SH-SY5Y (cell line): ENCODE data around the gene RHBDD2.

ENCODE experiments used
- GATA2 ChIP-seq: IDR thresholded peaks from 2 replicates; pipeline ENCODE4 v1.6.1; 2011; ENCODE audit warnings: mild to moderate bottlenecking, low read depth, low read length
- GATA3 ChIP-seq: IDR thresholded peaks from 2 replicates; pipeline ENCODE4 v1.6.1; 2011; ENCODE audit warnings: low read depth, mild to moderate bottlenecking, low read length, moderate library complexity

DNA sequence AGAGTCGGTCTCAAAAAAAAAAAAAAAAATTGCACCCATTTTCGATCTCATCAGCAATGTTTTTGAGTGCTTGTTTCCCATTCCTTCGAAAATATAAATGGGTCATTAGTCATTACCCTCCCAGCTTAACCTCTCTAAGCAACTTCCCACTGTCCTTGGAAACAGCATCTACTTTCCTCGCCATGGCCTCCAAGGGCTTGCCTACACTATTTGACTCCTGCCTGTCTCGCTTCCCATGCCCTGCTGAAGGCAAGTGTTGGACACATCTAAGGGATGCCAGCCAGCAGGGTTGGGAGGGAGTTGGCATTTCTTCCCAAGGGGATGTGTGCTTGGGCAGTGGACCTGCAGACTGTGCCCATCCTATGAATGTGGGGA lies 12.7 kb upstream of the RHBDD2 start:
- TF ChIP-seq GATA2, result no peak
- no peak for TF ChIP-seq GATA3
